HEK293T (cell line): ENCODE measurements around the gene COL11A1.

ENCODE experiments used
- CTCF ChIA-PET: fragments of 350-600 bp; formaldehyde crosslinking; extraction: SDS; loops from one replicate; lab custom pipeline; 2021; ENCODE audit warnings: antibody characterized with exemption, inconsistent platforms; lab: Yijun Ruan, JAX
- POLR2A ChIA-PET: fragments of 350-600 bp; formaldehyde crosslinking; extraction: SDS; loops from one replicate; lab custom pipeline; 2020; ENCODE audit warnings: antibody characterized with exemption, inconsistent platforms; lab: Yijun Ruan, JAX
- DNase-seq: peaks from one replicate; pipeline ENCODE4 v3.0.0; 2012; ENCODE audit warnings: mixed read lengths; ENCODE audit errors: extremely low spot score
- ARNT ChIP-seq: fragments of 450-650 bp; IDR thresholded peaks from 2 replicates; pipeline ENCODE4 v1.6.1; 2017; ENCODE audit warnings: mild to moderate bottlenecking
- BHLHE40 ChIP-seq: fragments of 450-650 bp; IDR thresholded peaks from 2 replicates; pipeline ENCODE4 v1.6.1; 2016; ENCODE audit warnings: mild to moderate bottlenecking, moderate library complexity, borderline replicate concordance
- CTBP1 ChIP-seq: fragments of 450-650 bp; IDR thresholded peaks from 2 replicates; pipeline ENCODE4 v1.6.1; 2016; ENCODE audit warnings: borderline replicate concordance
- ELF4 ChIP-seq: fragments of 450-650 bp; IDR thresholded peaks from 2 replicates; pipeline ENCODE4 v1.6.1; 2017; ENCODE audit warnings: antibody characterized with exemption
- FOXA1 ChIP-seq: fragments of 450-650 bp; IDR thresholded peaks from 2 replicates; pipeline ENCODE4 v1.6.1; 2016; ENCODE audit warnings: mild to moderate bottlenecking
- FOXK2 ChIP-seq: fragments of 450-650 bp; IDR thresholded peaks from 2 replicates; pipeline ENCODE4 v1.6.1; 2016; ENCODE audit warnings: mild to moderate bottlenecking
- FOXM1 ChIP-seq: fragments of 450-650 bp; IDR thresholded peaks from 2 replicates; pipeline ENCODE4 v1.6.1; 2017; ENCODE audit warnings: mild to moderate bottlenecking, borderline replicate concordance
- HDGF ChIP-seq: fragments of 450-650 bp; IDR thresholded peaks from 2 replicates; pipeline ENCODE4 v1.6.1; 2017; ENCODE audit warnings: antibody characterized with exemption, borderline replicate concordance
- L3MBTL2 ChIP-seq: fragments of 450-650 bp; conservative IDR thresholded peaks from 2 replicates; pipeline ENCODE4 v1.6.1; 2016; ENCODE audit warnings: mild to moderate bottlenecking
- LEF1 ChIP-seq: fragments of 450-650 bp; IDR thresholded peaks from 2 replicates; pipeline ENCODE4 v1.6.1; 2017; ENCODE audit warnings: mild to moderate bottlenecking, borderline replicate concordance
- NFRKB ChIP-seq: fragments of 450-650 bp; IDR thresholded peaks from 2 replicates; pipeline ENCODE4 v1.6.1; 2016; ENCODE audit warnings: mild to moderate bottlenecking, moderate library complexity
- SP1 ChIP-seq: fragments of 450-650 bp; IDR thresholded peaks from 2 replicates; pipeline ENCODE4 v1.6.1; 2017
- SUZ12 ChIP-seq: fragments of 450-650 bp; IDR thresholded peaks from 2 replicates; pipeline ENCODE4 v1.6.1; 2016; ENCODE audit warnings: mild to moderate bottlenecking
- TARDBP ChIP-seq: fragments of 450-650 bp; IDR thresholded peaks from 2 replicates; pipeline ENCODE4 v1.6.1; 2016
- ZNF384 ChIP-seq: fragments of 450-650 bp; IDR thresholded peaks from 2 replicates; pipeline ENCODE4 v1.6.1; 2016
- TF ChIP-seq, protein P1 (sequence below): fragments of 450-650 bp; IDR thresholded peaks from 2 replicates; pipeline ENCODE4 v1.6.1; 2016

Gene COL11A1

GRCh38 chr1:102858695-102859094, 249.6 kb downstream of the COL11A1 start:
- no peak for TF ChIP-seq CTBP1
- DNase-seq = no peak
- POLR2A ChIA-PET = no interaction called here
- CTCF ChIA-PET = no interaction called here

- no peak for DNase-seq
- no peak for TF ChIP-seq CTBP1
- TF ChIP-seq LEF1 = no peak
- no peak for TF ChIP-seq SUZ12
- no peak for TF ChIP-seq SP1
- no peak for TF ChIP-seq FOXK2
- TF ChIP-seq ELF4 = no peak
These were observed 251.1 kb downstream of the COL11A1 start for GRCh38 chr1:102857251-102857650.

DNA sequence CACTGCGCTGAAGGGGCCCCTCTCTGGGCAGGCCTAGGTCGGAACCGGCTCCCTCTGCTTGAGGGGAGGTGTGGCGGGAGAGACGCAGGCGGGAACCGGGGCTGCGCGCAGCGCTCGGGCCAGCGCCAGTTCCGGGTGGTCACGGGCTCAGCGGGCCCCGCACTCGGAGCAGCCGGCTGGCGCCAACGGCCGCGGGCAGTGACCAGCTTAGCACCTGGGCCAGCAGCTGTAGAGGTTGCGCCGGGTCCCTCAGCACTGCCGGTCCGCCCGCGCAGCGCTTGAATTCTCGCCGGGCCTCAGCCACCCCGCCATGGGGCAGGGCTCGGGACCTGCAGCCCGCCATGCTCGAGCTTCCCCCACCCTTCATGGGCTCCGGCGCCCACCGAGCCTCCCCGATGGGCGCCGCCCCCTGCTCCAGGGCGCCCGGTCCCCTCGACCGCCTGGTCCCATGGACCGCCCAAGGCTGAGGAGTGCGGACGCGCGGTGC, 254.6 kb downstream of the COL11A1 start:
- TF ChIP-seq FOXK2 (no peak), ELF4 (no peak), HDGF (no peak), TARDBP (no peak), ZNF384 (no peak), NFRKB (no peak), LEF1 (no peak), BHLHE40 (no peak), SUZ12 (no peak), SP1 (no peak), ARNT (no peak), CTBP1 (no peak), FOXA1 (no peak), L3MBTL2 (no peak)
- TF ChIP-seq, protein P1, sequence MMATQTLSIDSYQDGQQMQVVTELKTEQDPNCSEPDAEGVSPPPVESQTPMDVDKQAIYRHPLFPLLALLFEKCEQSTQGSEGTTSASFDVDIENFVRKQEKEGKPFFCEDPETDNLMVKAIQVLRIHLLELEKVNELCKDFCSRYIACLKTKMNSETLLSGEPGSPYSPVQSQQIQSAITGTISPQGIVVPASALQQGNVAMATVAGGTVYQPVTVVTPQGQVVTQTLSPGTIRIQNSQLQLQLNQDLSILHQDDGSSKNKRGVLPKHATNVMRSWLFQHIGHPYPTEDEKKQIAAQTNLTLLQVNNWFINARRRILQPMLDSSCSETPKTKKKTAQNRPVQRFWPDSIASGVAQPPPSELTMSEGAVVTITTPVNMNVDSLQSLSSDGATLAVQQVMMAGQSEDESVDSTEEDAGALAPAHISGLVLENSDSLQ = no peak
- ChIA-PET POLR2A (no interaction called here), CTCF (no interaction called here)
- no peak for DNase-seq

More at GRCh38 chr1:102857251-102857650, 251.1 kb downstream of the COL11A1 start:
- POLR2A ChIA-PET = no interaction called here
- CTCF ChIA-PET = no interaction called here

DNA sequence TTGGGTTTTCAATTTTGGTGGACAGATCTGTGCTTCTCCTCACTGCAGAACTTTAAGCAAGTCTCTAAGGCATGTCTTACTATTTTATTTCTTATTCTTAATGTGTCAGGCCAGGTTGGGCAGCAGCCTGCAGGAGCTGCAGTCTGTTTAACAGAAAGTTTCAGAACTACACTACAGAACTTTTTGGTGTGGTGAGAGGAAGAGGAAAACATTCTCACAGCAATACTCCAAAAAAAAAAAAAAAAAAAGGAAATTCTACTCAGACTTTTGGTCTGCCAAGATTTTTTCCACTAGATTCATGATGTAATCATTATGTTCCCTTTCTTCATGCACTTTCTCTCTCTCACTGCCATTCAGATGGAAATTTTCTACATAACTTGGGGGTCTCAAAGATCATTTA, 255.2 kb downstream of the COL11A1 start:
- no peak for DNase-seq
- CTCF ChIA-PET = no interaction called here
- POLR2A ChIA-PET = no interaction called here
- TF ChIP-seq NFRKB (no peak), L3MBTL2 (no peak)

GRCh38 chr1:102852613-102853012, 255.7 kb downstream of the COL11A1 start:
- DNase-seq = no peak
- TF ChIP-seq BHLHE40 (no peak), ARNT (no peak), SP1 (no peak)
- ChIA-PET CTCF (no interaction called here), POLR2A (no interaction called here)

DNA sequence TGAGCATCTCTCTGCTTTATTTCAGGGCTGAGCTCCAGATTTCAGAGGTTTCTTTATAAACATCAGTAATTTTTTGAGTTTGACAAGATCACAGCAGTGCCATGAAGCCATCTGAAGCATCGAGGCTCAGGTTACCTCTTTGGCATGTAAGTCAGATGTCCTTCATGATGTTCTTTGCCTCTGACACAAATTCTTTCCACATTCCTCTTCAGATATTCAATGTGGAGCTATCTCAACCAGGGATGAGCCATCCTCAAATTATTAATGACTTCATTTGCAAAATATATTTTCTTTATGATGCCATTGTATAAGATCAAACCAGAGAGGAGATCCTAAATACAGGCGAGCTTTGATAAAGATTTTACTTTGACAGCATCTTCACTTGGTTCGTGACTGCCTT, 256.7 kb downstream of the COL11A1 start:
- ChIA-PET POLR2A (no interaction called here), CTCF (no interaction called here)
- no peak for DNase-seq
- TF ChIP-seq LEF1 (no peak), SP1 (no peak)

DNA sequence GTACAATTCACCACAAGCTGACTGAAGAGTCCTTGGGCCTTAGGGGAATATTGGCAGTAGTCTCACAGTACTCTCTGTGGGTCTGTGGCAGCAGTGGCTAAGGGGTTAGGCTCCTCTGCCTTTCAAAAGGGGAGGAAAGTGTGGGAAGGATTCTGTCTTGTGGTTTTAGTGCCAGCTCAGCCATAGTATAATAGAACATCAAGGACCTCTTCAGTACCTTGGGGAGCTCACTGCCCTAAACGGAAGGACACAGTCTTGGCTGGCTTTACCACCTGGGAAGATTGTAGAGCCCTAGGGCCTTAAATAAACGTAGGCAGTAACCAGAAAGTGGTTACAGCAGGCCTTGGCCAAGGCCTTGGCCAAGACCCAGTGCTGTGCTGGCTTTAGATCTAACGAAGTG, 265.7 kb downstream of the COL11A1 start:
- ChIA-PET POLR2A (no interaction called here), CTCF (no interaction called here)
- TF ChIP-seq NFRKB (no peak), FOXM1 (no peak), ELF4 (no peak), L3MBTL2 (no peak), SP1 (no peak), SUZ12 (no peak), LEF1 (no peak), CTBP1 (no peak), HDGF (no peak), FOXA1 (no peak), TARDBP (no peak), FOXK2 (no peak)
- TF ChIP-seq, protein P1 = no peak
- no peak for DNase-seq

- ChIA-PET POLR2A (no interaction called here), CTCF (no interaction called here)
- DNase-seq = no peak
- TF ChIP-seq BHLHE40 (no peak), ZNF384 (no peak), SUZ12 (no peak), CTBP1 (no peak), SP1 (no peak), L3MBTL2 (no peak), ELF4 (no peak), FOXM1 (no peak)
These were observed 267.6 kb downstream of the COL11A1 start for GRCh38 chr1:102840741-102841140.
